ENCODE measurements around the gene STARD8.
"Not testable (repeated sequence)": the region's sequence is repeated elsewhere in the genome, so short reads cannot be mapped to it uniquely, and the experiment has no call there.

STARD8 gene

DNA sequence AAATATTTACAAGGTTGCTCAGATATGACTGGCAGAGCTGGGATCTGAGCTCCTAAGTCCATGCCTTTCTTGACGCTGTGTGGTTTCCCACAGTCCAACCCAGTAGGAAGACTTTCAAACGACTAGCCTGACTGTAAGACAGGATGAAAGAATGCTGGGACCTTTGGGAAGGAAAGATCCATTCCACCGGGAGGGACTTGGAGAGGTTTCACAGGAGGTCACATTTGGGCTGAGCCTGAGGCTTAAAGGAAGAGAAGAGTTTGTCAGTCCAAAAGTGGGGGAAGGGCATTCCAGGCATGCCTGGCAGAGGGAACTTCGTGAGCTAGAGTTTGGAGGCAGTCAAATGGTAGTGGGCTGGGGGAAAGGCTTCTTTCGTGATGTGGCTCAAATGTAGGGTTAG is 1.5 kb downstream of the STARD8 start:
- H3K4me3 ChIP-seq (ENCODE audit: low read length) = no peak overlapping the region
- no peak for DNase-seq (ENCODE audit: low read depth)
- TF ChIP-seq, protein P1, sequence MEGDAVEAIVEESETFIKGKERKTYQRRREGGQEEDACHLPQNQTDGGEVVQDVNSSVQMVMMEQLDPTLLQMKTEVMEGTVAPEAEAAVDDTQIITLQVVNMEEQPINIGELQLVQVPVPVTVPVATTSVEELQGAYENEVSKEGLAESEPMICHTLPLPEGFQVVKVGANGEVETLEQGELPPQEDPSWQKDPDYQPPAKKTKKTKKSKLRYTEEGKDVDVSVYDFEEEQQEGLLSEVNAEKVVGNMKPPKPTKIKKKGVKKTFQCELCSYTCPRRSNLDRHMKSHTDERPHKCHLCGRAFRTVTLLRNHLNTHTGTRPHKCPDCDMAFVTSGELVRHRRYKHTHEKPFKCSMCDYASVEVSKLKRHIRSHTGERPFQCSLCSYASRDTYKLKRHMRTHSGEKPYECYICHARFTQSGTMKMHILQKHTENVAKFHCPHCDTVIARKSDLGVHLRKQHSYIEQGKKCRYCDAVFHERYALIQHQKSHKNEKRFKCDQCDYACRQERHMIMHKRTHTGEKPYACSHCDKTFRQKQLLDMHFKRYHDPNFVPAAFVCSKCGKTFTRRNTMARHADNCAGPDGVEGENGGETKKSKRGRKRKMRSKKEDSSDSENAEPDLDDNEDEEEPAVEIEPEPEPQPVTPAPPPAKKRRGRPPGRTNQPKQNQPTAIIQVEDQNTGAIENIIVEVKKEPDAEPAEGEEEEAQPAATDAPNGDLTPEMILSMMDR (conservative IDR thresholded peaks at IDR 0.05; ENCODE audit: low read depth, low read length) = no peak

DNA sequence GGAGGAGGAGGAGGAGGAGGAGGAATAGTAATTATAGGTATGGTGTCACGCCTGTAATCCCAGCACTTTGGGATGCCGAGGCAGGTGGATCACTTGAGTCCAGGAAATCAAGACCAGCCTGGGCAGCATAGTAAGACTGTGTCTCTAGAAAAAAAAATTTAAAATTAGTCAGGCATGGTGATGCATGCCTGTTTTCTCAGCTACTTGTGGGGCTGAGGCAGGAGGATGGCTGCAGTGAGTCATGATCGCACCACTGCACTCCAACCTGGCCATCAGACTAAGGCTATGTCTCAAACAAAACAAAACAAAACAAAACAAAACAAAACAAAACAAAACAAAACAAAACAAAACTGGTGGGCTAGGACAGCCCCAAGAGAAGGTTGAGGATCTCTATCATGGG is 3.0 kb downstream of the STARD8 start:
- H3K4me3 ChIP-seq (ENCODE audit: low read length) = no peak overlapping the region
- TF ChIP-seq, protein P1 (conservative IDR thresholded peaks at IDR 0.05; ENCODE audit: low read depth, low read length) = no peak
- DNase-seq (ENCODE audit: low read depth) = no peak

DNA sequence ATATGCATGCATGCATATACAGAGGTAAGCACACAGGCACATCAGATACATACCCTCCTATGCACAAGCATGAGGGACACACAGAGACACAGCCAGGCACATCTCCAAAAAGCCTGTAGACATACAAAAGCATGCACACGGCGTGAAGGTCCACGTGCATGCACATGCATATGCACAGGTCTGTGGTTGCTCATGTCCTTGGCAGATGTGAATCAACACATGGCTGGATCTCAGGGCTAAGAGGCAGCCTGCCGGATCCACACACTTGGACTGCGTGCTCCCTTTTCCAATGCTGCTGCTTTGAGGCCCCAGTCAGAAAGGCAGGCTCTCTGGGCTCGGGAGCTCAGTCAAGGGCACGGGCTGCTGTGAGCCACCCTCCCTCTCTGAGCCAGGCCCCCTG is 3.6 kb downstream of the STARD8 start:
- TF ChIP-seq, protein P1 (conservative IDR thresholded peaks at IDR 0.05; ENCODE audit: low read depth, low read length) = no peak
- no peak for DNase-seq (ENCODE audit: low read depth)
- no peak overlapping the region for H3K4me3 ChIP-seq (ENCODE audit: low read length)

DNA sequence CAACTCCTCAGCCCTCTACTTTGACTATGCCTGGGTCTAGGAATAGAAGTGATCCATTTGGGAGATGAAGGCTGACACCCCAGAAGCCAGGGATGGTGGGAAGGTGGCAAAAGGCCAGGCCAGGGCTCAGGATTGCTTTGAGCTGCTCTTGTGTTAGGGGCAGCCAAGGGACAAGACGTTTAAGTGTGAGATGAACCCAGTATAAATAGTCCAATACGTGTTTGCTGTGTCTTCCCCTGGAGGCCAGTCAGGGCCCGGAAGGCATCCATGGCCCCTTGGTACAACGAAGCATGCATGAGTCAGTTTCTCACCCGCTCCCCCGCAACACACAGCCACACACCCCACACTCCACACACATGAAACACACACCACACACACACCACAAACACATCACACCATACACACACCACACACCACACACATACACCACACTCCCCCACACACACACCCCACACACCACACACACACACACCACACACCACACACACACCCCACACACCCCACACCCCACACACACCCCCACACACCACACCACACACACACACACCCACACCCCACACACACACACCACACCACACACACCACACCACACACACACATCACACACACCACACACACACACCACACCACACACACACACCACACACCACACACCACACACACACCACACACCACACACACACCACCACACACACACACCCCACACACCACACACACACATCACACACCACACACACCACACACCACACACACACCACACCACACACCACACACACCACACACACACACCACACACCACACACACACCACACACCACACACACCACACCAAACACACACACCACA is 5.1 kb downstream of the STARD8 start:
- H3K4me3 ChIP-seq (ENCODE audit: low read length) = no peak overlapping the region
- TF ChIP-seq, protein P1 (conservative IDR thresholded peaks at IDR 0.05; ENCODE audit: low read depth, low read length) = no peak
- DNase-seq (ENCODE audit: low read depth) = no peak

DNA sequence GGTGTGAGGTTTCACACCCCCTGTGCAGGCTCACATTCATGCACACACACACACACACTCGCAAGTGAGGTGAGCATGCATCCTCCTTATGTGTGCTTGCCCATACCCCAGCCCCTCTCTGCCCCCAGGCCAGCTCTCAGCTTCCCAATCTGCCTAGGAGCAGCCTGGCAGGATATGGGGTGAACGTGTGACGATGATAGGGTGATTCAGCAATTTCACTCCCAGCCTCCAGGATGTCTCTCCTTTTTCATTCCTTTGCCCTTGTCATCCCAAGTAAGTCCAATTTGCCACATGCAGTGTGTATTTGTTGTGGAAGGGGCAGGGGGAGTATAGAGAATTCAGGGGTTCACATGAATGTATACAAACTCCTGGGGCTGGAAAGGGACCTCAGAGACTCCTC is 7.2 kb downstream of the STARD8 start:
- TF ChIP-seq, protein P1 (conservative IDR thresholded peaks at IDR 0.05; ENCODE audit: low read depth, low read length) = no peak
- DNase-seq (ENCODE audit: low read depth) = no peak
- H3K4me3 ChIP-seq (ENCODE audit: low read length) = no peak overlapping the region

DNA sequence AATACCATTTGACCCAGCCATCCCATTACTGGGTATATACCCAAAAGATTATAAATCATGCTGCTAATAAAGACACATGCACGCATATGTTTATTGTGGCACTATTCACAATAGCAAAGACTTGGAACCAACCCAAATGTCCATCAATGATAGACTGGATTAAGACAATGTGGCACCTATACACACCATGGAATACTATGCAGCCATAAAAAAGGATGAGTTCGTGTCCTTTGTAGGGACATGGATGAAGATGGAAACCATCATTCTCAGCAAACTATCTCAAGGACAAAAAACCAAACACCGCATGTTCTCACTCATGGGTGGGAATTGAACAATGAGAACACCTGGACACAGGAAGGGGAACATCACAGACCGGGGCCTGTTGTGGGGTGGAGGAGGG is 9.0 kb downstream of the STARD8 start:
- not testable (repeated sequence) for DNase-seq (ENCODE audit: low read depth); H3K4me3 ChIP-seq (ENCODE audit: low read length)

DNA sequence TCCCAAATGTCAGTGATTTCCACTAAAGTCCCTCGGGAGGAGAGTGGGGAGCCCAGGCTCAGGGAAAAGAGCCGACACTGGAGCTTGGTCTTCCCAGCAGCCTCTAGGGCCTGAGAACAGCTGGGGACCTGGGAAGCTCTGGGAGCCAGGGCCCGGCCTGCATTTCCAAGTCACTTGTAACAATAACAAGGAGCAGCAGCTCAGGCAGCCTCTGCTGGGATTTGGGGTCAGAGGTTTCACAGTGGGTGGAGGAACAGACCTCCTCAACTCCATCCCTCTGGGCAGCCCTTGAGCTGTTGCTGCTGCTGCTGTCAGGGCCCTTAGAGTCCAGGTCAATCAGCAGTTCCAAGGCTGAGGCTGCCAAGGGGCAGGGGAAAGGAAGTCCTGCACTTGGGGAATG is 11.1 kb downstream of the STARD8 start:
- H3K4me3 ChIP-seq (ENCODE audit: low read length) = no peak overlapping the region
- TF ChIP-seq, protein P1 (conservative IDR thresholded peaks at IDR 0.05; ENCODE audit: low read depth, low read length) = no peak
- no peak for DNase-seq (ENCODE audit: low read depth)
